Activated CD4-positive, alpha-beta T cell treated with anti-CD3 and anti-CD28 coated beads for 36 hours (primary cell): ENCODE measurements around the gene IL31. TPM values are rescaled to one million over a fixed set of nuclear protein-coding genes. Genes with fewer than 3 reads are reported as not detected.
"Not testable (repeated sequence)": the region's sequence is repeated elsewhere in the genome, so short reads cannot be mapped to it uniquely, and the experiment has no call there.

ENCODE experiments used
- ATAC-seq: fragments of 200-7000 bp; cut with Tn5 transposase; one replicate; pipeline ENCODE4 v1.10.0; 2021; ENCODE audit warnings: mild to moderate bottlenecking, moderate library complexity
- CTCF ChIA-PET: fragments of 350-600 bp; sonication (Branson Sonifier 250); formaldehyde crosslinking; loops from one replicate; lab custom pipeline; 2021; ENCODE audit warnings: antibody characterized with exemption; lab: Charles Lee
- POLR2A ChIA-PET: fragments of 350-600 bp; sonication (Branson Sonifier 250); formaldehyde crosslinking; loops from one replicate; lab custom pipeline; 2021; ENCODE audit warnings: antibody characterized with exemption, inconsistent platforms; lab: Charles Lee
- DNase-seq: peaks from one replicate; pipeline ENCODE4 v3.0.0-alpha.2; 2020
- H3K27ac Mint-ChIP-seq: one replicate; pipeline ENCODE4 v1.8.0; 2021; ENCODE audit warnings: mixed read lengths
- H3K27me3 Mint-ChIP-seq: one replicate; pipeline ENCODE4 v1.8.0; 2021; ENCODE audit warnings: mixed read lengths
- H3K36me3 Mint-ChIP-seq: one replicate; pipeline ENCODE4 v1.8.0; 2021; ENCODE audit warnings: low read depth, mixed read lengths
- H3K4me1 Mint-ChIP-seq: one replicate; pipeline ENCODE4 v1.8.0; 2021; ENCODE audit warnings: mixed read lengths
- H3K4me3 Mint-ChIP-seq: one replicate; pipeline ENCODE4 v1.8.0; 2021; ENCODE audit warnings: mild to moderate bottlenecking, moderate library complexity, mixed read lengths
- H3K9me3 Mint-ChIP-seq: one replicate; pipeline ENCODE4 v1.8.0; 2021; ENCODE audit warnings: low read depth, mixed read lengths
- intact Hi-C, 2 experiments: fragments of 100-400 bp; cut with DNase I in 1 of 2; cut with micrococcal nuclease in 1 of 2; formaldehyde crosslinking; loops; one replicate each; pipeline versions ENCODE4 v1.14.2 to v1.15.1; 2022 to 2024; cut with DNase I, micrococcal nuclease
- total RNA-seq, 2 experiments: library from RNA; stranded (reverse); gene quantifications; one replicate each; pipeline ENCODE4 v1.2.3, GENCODE V29; 2021

Gene IL31
- total RNA-seq, 2 experiments from 2014 or later: 2.1 to 4.0 TPM

DNA sequence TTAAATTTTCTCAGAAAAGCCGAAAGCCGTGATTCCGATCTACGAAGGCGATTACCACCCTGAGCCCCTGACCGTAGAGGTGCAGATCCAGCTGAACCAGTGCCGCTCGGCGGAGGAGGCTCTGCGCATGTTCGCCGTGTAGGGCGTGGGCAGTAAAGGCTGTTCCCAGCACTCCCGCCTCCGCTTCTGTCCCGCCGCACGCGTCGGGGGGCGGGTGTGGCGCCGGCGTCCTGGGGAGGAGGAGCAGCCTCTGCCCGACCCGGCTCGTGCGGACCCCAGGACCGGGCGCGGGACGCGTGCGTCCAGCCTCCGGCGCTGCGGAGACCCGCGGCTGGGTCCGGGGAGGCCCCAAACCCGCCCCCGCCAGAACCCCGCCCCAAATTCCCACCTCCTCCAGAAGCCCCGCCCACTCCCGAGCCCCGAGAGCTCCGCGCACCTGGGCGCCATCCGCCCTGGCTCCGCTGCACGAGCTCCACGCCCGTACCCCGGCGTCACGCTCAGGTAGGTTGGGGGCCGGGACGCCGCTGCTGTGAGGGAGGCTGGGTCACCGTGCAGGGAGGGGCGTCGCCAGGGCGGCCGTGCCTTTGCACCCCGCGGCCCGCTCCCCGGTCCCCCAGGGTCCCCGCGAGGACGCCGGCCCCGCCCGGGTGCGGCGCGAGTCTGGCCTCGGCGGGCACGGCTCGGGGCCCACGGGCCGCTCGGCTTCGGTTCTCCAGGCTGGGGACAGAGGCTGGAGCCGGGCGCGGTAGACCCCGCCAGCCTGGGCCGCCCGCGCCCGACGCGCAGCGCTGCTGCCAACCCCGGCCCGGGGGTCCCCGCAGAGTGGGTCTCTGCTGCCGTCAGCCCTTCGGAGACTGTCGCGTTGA lies 29.5 kb upstream of the IL31 start, which contains the start of gene B3GNT4:
Gene B3GNT4 (plus strand): TSS at position 409 of the 866 bp plus-strand sequence. CDS start 910 bp downstream, outside the sequence.
- peaks cover 17% of the 10 kb centered on the region for H3K27me3 Mint-ChIP-seq
- peak; percentile 85 for DNase-seq
- no peak within 1 kb of the TSS for H3K27ac Mint-ChIP-seq
- CTCF ChIA-PET: no interaction called here
- peaks cover 6% of the 10 kb centered on the region for H3K36me3 Mint-ChIP-seq
- POLR2A ChIA-PET: interaction anchor here (0.6 to 1.0 kb wide), 2 partner anchors 22 to 290 kb away, joined by 3 read pairs; partner anchors contain the start of gene DIABLO
- H3K4me1 Mint-ChIP-seq: peaks cover 12% of the 10 kb centered on the region
- no peaks in the 10 kb centered on the region for H3K9me3 Mint-ChIP-seq
- H3K4me3 Mint-ChIP-seq: peak within 1 kb of the TSS; percentile 74
- intact Hi-C loops: loop anchor here in 1 of 2 experiments (1.0 kb wide), 3 partner anchors 23 to 364 kb away; partner anchors contain the start of genes DIABLO and VPS33A
- peak; percentile 81 for ATAC-seq

GRCh38 chr12:122202811-122203210 lies 28.8 kb upstream of the IL31 start:
- H3K4me3 Mint-ChIP-seq: peak overlapping the region; percentile 74
- intact Hi-C loops: loop anchor here in 1 of 2 experiments (1.0 kb wide), 3 partner anchors 23 to 364 kb away; partner anchors contain the start of genes DIABLO and VPS33A
- H3K9me3 Mint-ChIP-seq, ATAC-seq, H3K27ac Mint-ChIP-seq, CTCF ChIA-PET, DNase-seq, H3K36me3 Mint-ChIP-seq: not testable (repeated sequence)
- H3K4me1 Mint-ChIP-seq: peaks cover 15% of the 10 kb centered on the region
- POLR2A ChIA-PET: interaction anchor here (1.0 kb wide), 1 partner anchor 23 kb away, joined by 3 read pairs; the partner anchor contains the start of gene DIABLO
- H3K27me3 Mint-ChIP-seq: peaks cover 17% of the 10 kb centered on the region

GRCh38 chr12:122202017-122202416 lies 28.0 kb upstream of the IL31 start:
- H3K27me3 Mint-ChIP-seq: peaks cover 21% of the 10 kb centered on the region
- ChIA-PET CTCF (interaction anchor here (1.0 kb wide), 1 partner anchor 114 kb away, joined by 5 read pairs; no protein-coding TSS in a partner anchor), POLR2A (no interaction called here)
- no peak for DNase-seq
- ATAC-seq: no peak
- no peak overlapping the region for H3K27ac Mint-ChIP-seq
- H3K4me3 Mint-ChIP-seq: no peak overlapping the region
- no peaks in the 10 kb centered on the region for H3K36me3 Mint-ChIP-seq
- intact Hi-C loops: no loop called here
- H3K4me1 Mint-ChIP-seq: peaks cover 20% of the 10 kb centered on the region
- H3K9me3 Mint-ChIP-seq: no peaks in the 10 kb centered on the region

GRCh38 chr12:122201381-122201780 lies 27.4 kb upstream of the IL31 start:
- H3K4me3 Mint-ChIP-seq: no peak overlapping the region
- H3K4me1 Mint-ChIP-seq: peaks cover 20% of the 10 kb centered on the region
- H3K27me3 Mint-ChIP-seq: peaks cover 24% of the 10 kb centered on the region
- DNase-seq: no peak
- H3K27ac Mint-ChIP-seq: no peak overlapping the region
- ChIA-PET CTCF (interaction anchor here (1.0 kb wide), 1 partner anchor 113 kb away, joined by 5 read pairs; no protein-coding TSS in a partner anchor), POLR2A (no interaction called here)
- intact Hi-C loops: no loop called here
- no peak for ATAC-seq
- no peaks in the 10 kb centered on the region for H3K9me3 Mint-ChIP-seq
- H3K36me3 Mint-ChIP-seq: no peaks in the 10 kb centered on the region

DNA sequence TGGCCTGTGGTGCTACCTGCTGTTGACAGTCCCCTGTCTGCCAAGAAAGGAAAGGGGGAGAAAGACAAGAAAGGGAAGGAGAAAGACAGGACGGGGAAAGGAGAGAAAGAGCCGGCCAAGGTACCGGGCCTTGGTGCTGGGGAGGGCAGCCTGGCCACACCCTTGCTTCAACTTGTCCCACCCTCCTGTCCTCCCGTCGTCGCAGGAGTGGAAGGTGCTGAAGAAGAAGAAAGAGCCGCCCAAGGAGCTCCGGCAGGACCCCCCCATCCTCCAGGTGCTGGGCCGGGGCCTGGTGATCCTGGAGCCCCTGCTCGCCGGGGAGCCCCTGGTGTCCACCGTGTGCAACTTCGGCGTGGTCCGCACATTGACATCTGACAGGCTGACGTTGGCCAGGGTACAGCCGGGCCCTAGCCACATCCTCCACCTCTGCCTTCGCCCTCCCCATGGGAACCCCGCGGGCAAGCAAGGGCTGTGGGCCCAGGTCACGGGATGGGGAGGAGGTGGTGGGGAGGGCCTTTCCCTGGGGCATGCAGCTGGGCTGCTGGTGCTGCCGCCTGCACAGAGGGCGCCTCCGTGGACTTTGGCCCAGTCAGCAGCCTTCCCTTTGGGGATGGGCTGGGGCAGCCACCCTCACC lies 26.6 kb upstream of the IL31 start:
- Mint-ChIP-seq H3K4me3 (no peak overlapping the region), H3K27ac (no peak overlapping the region), H3K36me3 (no peaks in the 10 kb centered on the region), H3K27me3 (peaks cover 24% of the 10 kb centered on the region), H3K9me3 (no peaks in the 10 kb centered on the region), H3K4me1 (peaks cover 20% of the 10 kb centered on the region)
- ATAC-seq (no peak), DNase-seq (no peak)
- ChIA-PET POLR2A (no interaction called here), CTCF (interaction anchor here (0.6 kb wide), 1 partner anchor 633 kb away, joined by 5 read pairs; no protein-coding TSS in a partner anchor)
- intact Hi-C loops: no loop called here

- intact Hi-C loops: loop anchor here in 1 of 2 experiments (10.0 kb wide), 1 partner anchor 285 kb away; the partner anchor contains the start of gene CFAP251
- POLR2A ChIA-PET: no interaction called here
- Mint-ChIP-seq H3K4me3 (no peak overlapping the region), H3K4me1 (peaks cover 18% of the 10 kb centered on the region), H3K9me3 (peaks cover 3% of the 10 kb centered on the region), H3K27me3 (peaks cover 20% of the 10 kb centered on the region), H3K27ac (no peak overlapping the region), H3K36me3 (no peaks in the 10 kb centered on the region)
- ATAC-seq: no peak
- CTCF ChIA-PET: no interaction called here
- no peak for DNase-seq
These were observed 25.7 kb upstream of the IL31 start for GRCh38 chr12:122199484-122200355.

- H3K9me3 Mint-ChIP-seq: peaks cover 3% of the 10 kb centered on the region
- H3K27ac Mint-ChIP-seq: peak overlapping the region; percentile 82
- CTCF ChIA-PET: no interaction called here
- intact Hi-C loops: loop anchor here in 1 of 2 experiments (10.0 kb wide), 1 partner anchor 283 kb away; the partner anchor contains the start of gene CFAP251
- peaks cover 10% of the 10 kb centered on the region for H3K4me1 Mint-ChIP-seq
- POLR2A ChIA-PET: no interaction called here
- no peak for DNase-seq
- peak overlapping the region; percentile 5 for H3K4me3 Mint-ChIP-seq
- H3K27me3 Mint-ChIP-seq: peaks cover 13% of the 10 kb centered on the region
- H3K36me3 Mint-ChIP-seq: no peaks in the 10 kb centered on the region
- ATAC-seq: peak; percentile 79
These were observed 23.6 kb upstream of the IL31 start for GRCh38 chr12:122197612-122197966.

DNA sequence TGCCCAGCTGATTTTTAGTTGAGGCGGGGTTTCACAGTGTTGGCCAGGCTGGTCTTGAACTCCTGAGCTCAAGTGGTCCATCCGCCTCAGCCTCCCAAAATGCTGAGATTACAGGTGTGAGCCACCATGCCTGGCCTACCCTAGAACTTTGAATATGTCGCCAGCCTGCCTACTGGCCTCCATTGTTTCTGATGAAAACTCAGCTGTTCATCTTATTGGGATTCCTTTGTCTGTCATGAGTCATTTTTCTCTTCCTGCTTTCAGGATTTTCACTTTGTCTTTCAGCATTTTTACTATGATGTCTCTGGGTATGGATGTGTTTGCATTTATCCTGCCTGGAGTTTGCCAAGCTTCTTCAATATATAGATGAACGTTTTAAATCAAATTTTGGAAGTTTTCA lies 21.4 kb upstream of the IL31 start:
- ChIA-PET CTCF (interaction anchor here (0.6 to 1.2 kb wide), 4 partner anchors 22 to 339 kb away, joined by 3 read pairs; no protein-coding TSS in a partner anchor), POLR2A (interaction anchor here (0.6 kb wide), 1 partner anchor 90 kb away, joined by 4 read pairs; no protein-coding TSS in a partner anchor)
- ATAC-seq (no peak), DNase-seq (no peak)
- Mint-ChIP-seq H3K36me3 (no peaks in the 10 kb centered on the region), H3K4me1 (peaks cover 8% of the 10 kb centered on the region), H3K27ac (no peak overlapping the region), H3K9me3 (peaks cover 3% of the 10 kb centered on the region), H3K27me3 (peaks cover 12% of the 10 kb centered on the region), H3K4me3 (no peak overlapping the region)
- intact Hi-C loops: loop anchor here in 1 of 2 experiments (10.0 kb wide), 1 partner anchor 281 kb away; the partner anchor contains the start of gene CFAP251

- DNase-seq (no peak), ATAC-seq (no peak)
- intact Hi-C loops: loop anchor here (5.0 to 10.0 kb wide), 3 partner anchors 38 to 280 kb away; partner anchors contain the start of gene CFAP251 (in 2 of the 2)
- Mint-ChIP-seq H3K27me3 (peaks cover 12% of the 10 kb centered on the region), H3K27ac (no peak overlapping the region), H3K4me3 (no peak overlapping the region), H3K36me3 (no peaks in the 10 kb centered on the region), H3K9me3 (peaks cover 3% of the 10 kb centered on the region), H3K4me1 (peaks cover 8% of the 10 kb centered on the region)
- CTCF ChIA-PET: interaction anchor here (0.5 to 1.2 kb wide), 3 partner anchors 70 to 340 kb away, joined by 3 read pairs; no protein-coding TSS in a partner anchor
- POLR2A ChIA-PET: no interaction called here
These were observed 20.8 kb upstream of the IL31 start for GRCh38 chr12:122194804-122195203.

- CTCF ChIA-PET: interaction anchor here (0.8 to 2.5 kb wide), 6 partner anchors 12 to 150 kb away, joined by 3 to 11 read pairs (median 4); no protein-coding TSS in a partner anchor
- H3K36me3 Mint-ChIP-seq: no peaks in the 10 kb centered on the region
- ATAC-seq: no peak
- POLR2A ChIA-PET: interaction anchor here (0.7 kb wide), 1 partner anchor 1628 kb away, joined by 3 read pairs; no protein-coding TSS in a partner anchor
- no peak overlapping the region for H3K27ac Mint-ChIP-seq
- H3K27me3 Mint-ChIP-seq: peaks cover 7% of the 10 kb centered on the region
- peaks cover 3% of the 10 kb centered on the region for H3K9me3 Mint-ChIP-seq
- H3K4me1 Mint-ChIP-seq: peaks cover 2% of the 10 kb centered on the region
- intact Hi-C loops: loop anchor here (5.0 to 10.0 kb wide), 3 partner anchors 35 to 278 kb away; partner anchors contain the start of gene CFAP251 (in 2 of the 2)
- no peak overlapping the region for H3K4me3 Mint-ChIP-seq
- DNase-seq: no peak
These were observed 18.4 kb upstream of the IL31 start for GRCh38 chr12:122192441-122192840.
